Ascending aorta (tissue), 2 donors: Measurements from ENCODE around the gene USP6. TPM values are rescaled to one million over a fixed set of nuclear protein-coding genes. Genes with fewer than 3 reads are reported as not detected.
"Not testable (repeated sequence)": the region's sequence is repeated elsewhere in the genome, so short reads cannot be mapped to it uniquely, and the experiment has no call there.

Source experiments
- DNase-seq, 2 donors: peaks; one replicate each; pipeline ENCODE4 v3.0.0-alpha.2; 2019; ENCODE audit warnings: low spot score in 2 of 2
- H3K27ac ChIP-seq, 2 donors: fragments of 200-600 bp; sonication (generic); one replicate each; pipeline ENCODE4 v1.5.1; 2016 to 2017; ENCODE audit warnings: mild to moderate bottlenecking in 1 of 2
- H3K27me3 ChIP-seq: fragments of 200-600 bp; sonication (generic); one replicate; pipeline ENCODE4 v1.5.1; 2017
- H3K36me3 ChIP-seq, 2 donors: fragments of 200-600 bp; sonication (generic); one replicate each; pipeline ENCODE4 v1.5.1; 2016
- H3K4me1 ChIP-seq, 2 donors: fragments of 200-600 bp; sonication (generic); one replicate each; pipeline ENCODE4 v1.5.1; 2016 to 2017; ENCODE audit warnings: mild to moderate bottlenecking in 1 of 2
- H3K4me3 ChIP-seq, 2 donors: fragments of 200-600 bp; sonication (generic); one replicate each; pipeline ENCODE4 v1.5.1; 2016 to 2017; ENCODE audit warnings: mild to moderate bottlenecking in 1 of 2
- H3K9me3 ChIP-seq, 2 donors: fragments of 200-600 bp; sonication (generic); one replicate each; pipeline ENCODE4 v1.5.1; 2016
- intact Hi-C: fragments of 100-400 bp; cut with DNase I; formaldehyde crosslinking; loops from one replicate; pipeline ENCODE4 v1.15.1; 2023
- total RNA-seq: library from RNA; depleted of rRNA; stranded (reverse); fragments of >200 nt; gene quantifications from one replicate; pipeline ENCODE4 v1.1.0, GENCODE V29; 2016
- TF ChIP-seq, protein P1 (sequence below), 3 experiments: fragments of 200-600 bp in 2 of 3; fragments of 450-650 bp in 1 of 3; sonication (generic) in 2 of 3; IDR thresholded peaks; one replicate each; pipeline ENCODE4 v1.5.1; 2016 to 2019; ENCODE audit warnings: antibody characterized with exemption in 3 of 3, mild to moderate bottlenecking in 1 of 3, moderate library complexity in 1 of 3

USP6 gene
- total RNA-seq, 1 donor from 2014 or later, result 0.11 TPM

GRCh38 chr17:5120036-5120435, 4.2 kb downstream of the USP6 start:
- DNase-seq, result peak in 1 of 2 donors; percentile 28
- H3K9me3 ChIP-seq, result no peaks in the 10 kb centered on the region
- TF ChIP-seq, protein P1, sequence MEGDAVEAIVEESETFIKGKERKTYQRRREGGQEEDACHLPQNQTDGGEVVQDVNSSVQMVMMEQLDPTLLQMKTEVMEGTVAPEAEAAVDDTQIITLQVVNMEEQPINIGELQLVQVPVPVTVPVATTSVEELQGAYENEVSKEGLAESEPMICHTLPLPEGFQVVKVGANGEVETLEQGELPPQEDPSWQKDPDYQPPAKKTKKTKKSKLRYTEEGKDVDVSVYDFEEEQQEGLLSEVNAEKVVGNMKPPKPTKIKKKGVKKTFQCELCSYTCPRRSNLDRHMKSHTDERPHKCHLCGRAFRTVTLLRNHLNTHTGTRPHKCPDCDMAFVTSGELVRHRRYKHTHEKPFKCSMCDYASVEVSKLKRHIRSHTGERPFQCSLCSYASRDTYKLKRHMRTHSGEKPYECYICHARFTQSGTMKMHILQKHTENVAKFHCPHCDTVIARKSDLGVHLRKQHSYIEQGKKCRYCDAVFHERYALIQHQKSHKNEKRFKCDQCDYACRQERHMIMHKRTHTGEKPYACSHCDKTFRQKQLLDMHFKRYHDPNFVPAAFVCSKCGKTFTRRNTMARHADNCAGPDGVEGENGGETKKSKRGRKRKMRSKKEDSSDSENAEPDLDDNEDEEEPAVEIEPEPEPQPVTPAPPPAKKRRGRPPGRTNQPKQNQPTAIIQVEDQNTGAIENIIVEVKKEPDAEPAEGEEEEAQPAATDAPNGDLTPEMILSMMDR (IDR thresholded peaks at IDR 0.05), result no peak
- no peaks in the 10 kb centered on the region for H3K36me3 ChIP-seq
- H3K4me1 ChIP-seq, result peaks cover 0 to 7% of the 10 kb centered on the region in 2 donors
- no peak overlapping the region for H3K27ac ChIP-seq
- intact Hi-C loops, result no loop called here
- peaks cover 4% of the 10 kb centered on the region for H3K27me3 ChIP-seq
- H3K4me3 ChIP-seq, result no peak overlapping the region

DNA sequence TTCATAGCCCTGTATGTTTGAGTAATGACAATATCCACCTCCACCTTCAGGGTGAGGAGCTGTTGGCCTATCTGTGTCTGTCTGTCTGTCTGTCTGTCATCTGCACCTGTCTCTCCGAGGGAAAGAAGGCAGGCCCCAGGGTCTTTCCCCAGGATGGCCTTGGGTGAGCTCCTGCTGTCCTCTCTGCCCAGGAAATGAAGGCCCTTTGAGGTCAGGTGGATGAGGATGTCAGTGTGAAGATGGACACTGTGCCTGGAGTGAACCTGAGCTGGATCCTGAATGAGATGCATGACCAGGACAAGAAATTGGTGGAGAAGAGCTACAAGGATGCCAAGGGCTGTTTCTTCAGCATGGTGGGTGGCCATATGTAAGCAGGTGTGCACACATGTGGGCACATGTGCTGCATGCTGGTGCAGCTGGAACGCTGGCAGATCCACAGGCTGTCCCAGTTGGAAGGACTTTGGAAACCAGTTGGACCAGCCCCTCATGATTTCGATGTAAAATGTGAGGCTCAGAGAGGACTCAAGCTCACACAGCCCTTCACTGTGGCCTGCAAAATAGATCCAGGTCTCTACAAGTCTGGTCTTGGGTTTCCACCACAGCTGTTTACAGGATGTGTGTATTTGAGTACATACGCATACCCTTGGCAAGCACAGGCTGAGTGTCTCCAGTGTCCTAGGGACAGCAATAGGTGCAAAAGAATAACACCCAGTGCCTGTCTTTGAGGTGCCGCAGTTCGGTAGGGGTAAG, 4.8 kb downstream of the USP6 start:
- peak in 1 of 2 donors; percentile 37 for DNase-seq
- not testable (repeated sequence) for H3K9me3 ChIP-seq

GRCh38 chr17:5121186-5121841, 5.5 kb downstream of the USP6 start:
- intact Hi-C loops, result no loop called here
- no peaks in the 10 kb centered on the region for H3K9me3 ChIP-seq
- DNase-seq, result peak in 1 of 2 donors; percentile 34
- no peaks in the 10 kb centered on the region for H3K36me3 ChIP-seq
- TF ChIP-seq, protein P1 (IDR thresholded peaks at IDR 0.05), result no peak
- no peak overlapping the region for H3K27ac ChIP-seq
- H3K27me3 ChIP-seq, result no peaks in the 10 kb centered on the region
- peaks cover 0 to 7% of the 10 kb centered on the region in 2 donors for H3K4me1 ChIP-seq
- no peak overlapping the region for H3K4me3 ChIP-seq

More for the DNA sequence above, 4.8 kb downstream of the USP6 start:
- H3K27me3 ChIP-seq, H3K36me3 ChIP-seq, H3K4me1 ChIP-seq, H3K27ac ChIP-seq, intact Hi-C loops, H3K4me3 ChIP-seq: not testable (repeated sequence)

GRCh38 chr17:5122056-5122455, 6.2 kb downstream of the USP6 start:
- H3K9me3 ChIP-seq, H3K27me3 ChIP-seq, H3K27ac ChIP-seq, intact Hi-C loops, H3K4me1 ChIP-seq, H3K36me3 ChIP-seq: not testable (repeated sequence)
- peak overlapping the region in 1 of 2 donors; percentile 62 for H3K4me3 ChIP-seq
- DNase-seq, result peak in 1 of 2 donors; percentile 53

DNA sequence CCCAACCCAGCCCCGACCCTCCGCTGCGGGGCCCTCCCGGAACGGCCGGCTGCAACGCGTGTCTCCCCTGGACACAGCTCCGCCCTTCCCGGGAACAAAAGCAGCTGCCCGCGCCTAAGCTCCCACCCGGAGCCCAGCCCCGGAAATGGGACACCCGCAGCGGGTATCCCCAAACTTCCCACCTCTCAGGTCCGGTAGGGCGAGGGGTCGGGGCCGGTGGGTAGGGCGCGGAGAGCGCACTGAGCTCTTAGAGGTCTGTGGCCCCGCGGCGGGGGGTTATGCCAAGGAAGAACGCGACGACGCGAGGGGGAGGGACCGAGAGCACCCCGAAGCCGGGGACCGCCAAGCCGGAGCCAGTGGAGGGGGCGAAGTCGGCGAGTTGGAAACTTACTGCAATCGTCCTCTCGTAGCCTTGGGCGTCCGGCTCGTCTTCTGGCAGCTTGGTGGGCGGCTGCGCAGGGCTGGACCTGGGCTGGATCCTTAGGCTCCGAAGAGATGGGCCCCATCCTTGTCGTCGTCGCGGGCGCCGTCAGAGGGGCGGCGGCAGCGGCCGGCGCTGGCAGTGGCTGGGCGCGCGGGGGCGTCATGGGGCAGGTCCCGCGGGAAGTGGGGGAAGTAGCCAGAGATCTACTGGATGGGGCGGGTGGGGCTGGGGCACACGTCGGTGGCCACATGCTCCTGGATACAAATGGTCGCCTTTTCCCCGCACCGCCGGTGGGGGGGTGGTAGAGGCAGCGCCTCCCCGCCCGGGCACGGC, 6.9 kb downstream of the USP6 start:
- Histone ChIP-seq H3K27me3 (no peaks in the 10 kb centered on the region), H3K4me3 (peak overlapping the region; percentile 56 to 62), H3K9me3 (no peaks in the 10 kb centered on the region), H3K36me3 (no peaks in the 10 kb centered on the region), H3K27ac (no peak overlapping the region), H3K4me1 (peaks cover 0 to 7% of the 10 kb centered on the region in 2 donors)
- DNase-seq, result peak in 1 of 2 donors; percentile 62
- TF ChIP-seq, protein P1 (IDR thresholded peaks at IDR 0.05), result peak in 1 of 3 experiments; percentile 20
- intact Hi-C loops, result no loop called here

GRCh38 chr17:5123343-5124124, 7.7 kb downstream of the USP6 start:
- H3K36me3 ChIP-seq, result no peaks in the 10 kb centered on the region
- peak in 1 of 2 donors; percentile 54 for DNase-seq
- no peaks in the 10 kb centered on the region for H3K9me3 ChIP-seq
- H3K4me1 ChIP-seq, result peaks cover 0 to 7% of the 10 kb centered on the region in 2 donors
- TF ChIP-seq, protein P1 (IDR thresholded peaks at IDR 0.05), result no peak
- no peaks in the 10 kb centered on the region for H3K27me3 ChIP-seq
- intact Hi-C loops, result no loop called here
- peak overlapping the region; percentile 56 to 62 for H3K4me3 ChIP-seq
- H3K27ac ChIP-seq, result no peak overlapping the region

DNA sequence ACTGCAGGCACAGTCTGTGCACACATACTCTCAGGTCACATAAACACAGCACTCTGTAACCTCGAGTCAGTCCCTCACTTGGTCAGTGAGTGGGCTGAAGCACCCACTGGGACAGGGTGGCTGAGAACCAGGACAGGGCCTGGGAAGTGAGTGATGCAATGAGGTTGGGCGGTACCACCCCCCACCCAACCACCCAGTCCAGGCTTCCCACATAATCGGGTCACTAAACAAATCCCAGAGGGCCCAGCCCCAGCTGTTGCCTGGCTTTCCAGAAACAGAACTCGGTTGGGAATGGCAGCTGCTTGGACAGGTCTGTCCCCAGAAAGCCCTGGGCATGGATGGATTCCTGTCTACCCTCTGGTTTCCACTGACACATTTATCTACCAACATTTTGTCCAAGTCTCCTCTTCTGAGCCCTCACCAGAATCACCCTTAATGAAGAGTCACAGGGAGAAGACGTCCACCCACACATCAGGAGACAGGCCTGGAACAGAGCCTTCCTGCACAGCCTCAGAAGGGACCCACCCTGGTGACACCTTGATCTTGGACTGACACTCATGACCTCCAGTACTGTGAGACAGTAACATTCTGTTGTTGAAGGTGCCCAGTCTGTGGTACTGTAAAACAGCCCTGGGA, 8.4 kb downstream of the USP6 start:
- H3K9me3 ChIP-seq, H3K4me1 ChIP-seq, H3K36me3 ChIP-seq, H3K27me3 ChIP-seq, H3K4me3 ChIP-seq, intact Hi-C loops, H3K27ac ChIP-seq: not testable (repeated sequence)
- DNase-seq, result peak in 1 of 2 donors; percentile 27

DNA sequence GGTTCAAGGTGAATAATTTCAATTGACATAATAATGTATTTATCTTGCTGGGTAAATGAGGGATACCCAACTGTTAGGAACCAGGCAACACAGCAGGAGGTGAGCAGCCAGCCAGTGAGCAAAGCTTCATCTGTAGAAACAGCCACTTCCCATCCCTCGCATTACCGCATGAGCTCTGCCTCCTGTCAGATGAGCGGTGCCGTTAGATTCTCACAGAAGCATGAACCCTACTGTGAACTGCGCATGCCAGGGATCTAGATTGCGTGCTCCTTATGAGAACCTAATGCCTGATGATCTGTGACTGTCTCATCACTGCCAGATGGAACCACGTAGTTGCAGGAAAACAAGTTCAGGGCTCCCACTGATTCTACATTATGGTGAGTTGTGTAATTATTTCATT, 9.1 kb downstream of the USP6 start:
- H3K9me3 ChIP-seq, intact Hi-C loops, DNase-seq, H3K4me3 ChIP-seq, H3K36me3 ChIP-seq, H3K4me1 ChIP-seq, H3K27ac ChIP-seq, H3K27me3 ChIP-seq: not testable (repeated sequence)
